OCI-LY3 (cell line): ENCODE measurements around the gene CD200.

Experiments used
- H2AFZ ChIP-seq: fragments of 200-600, 300-600 bp; shearing (Covaris generic); 2 replicates; pipeline ENCODE4 v1.6.0; 2014; ENCODE audit warnings: antibody characterized with exemption, low read depth, low read length
- H3K27ac ChIP-seq: fragments of 200-600, 300-600 bp; sonication (generic); 2 replicates; pipeline ENCODE4 v1.5.1; 2014; ENCODE audit warnings: mild to moderate bottlenecking, low read length, moderate library complexity, mixed read lengths
- H3K27me3 ChIP-seq: fragments of 200-600, 300-600 bp; sonication (generic); 2 replicates; pipeline ENCODE4 v1.6.1; 2014; ENCODE audit warnings: low read depth, low read length, mixed read lengths
- H3K36me3 ChIP-seq: fragments of 200-600, 300-600 bp; sonication (generic); replicated peaks from 2 replicates; pipeline ENCODE3; 2014; ENCODE audit warnings: low read depth, low read length, mixed read lengths
- H3K4me1 ChIP-seq: fragments of 300-600, 200-600 bp; sonication (generic); 2 replicates; pipeline ENCODE4 v1.6.1; 2014; ENCODE audit warnings: low read length, mixed read lengths
- H3K4me2 ChIP-seq: fragments of 200-600, 300-600 bp; sonication (generic); 2 replicates; pipeline ENCODE4 v1.6.1; 2014; ENCODE audit warnings: low read length, mixed read lengths
- H3K4me3 ChIP-seq: fragments of 300-600, 200-600 bp; sonication (generic); 2 replicates; pipeline ENCODE4 v1.5.1; 2014; ENCODE audit warnings: antibody characterized with exemption, mild to moderate bottlenecking, low read length, moderate library complexity
- H3K79me2 ChIP-seq: fragments of 300-600, 200-600 bp; shearing (Covaris generic); 2 replicates; pipeline ENCODE4 v1.6.1; 2014; ENCODE audit warnings: mild to moderate bottlenecking, low read length, mixed read lengths
- H3K9ac ChIP-seq: fragments of 300-600, 200-600 bp; shearing (Covaris generic); 2 replicates; pipeline ENCODE4 v1.6.0; 2014; ENCODE audit warnings: mild to moderate bottlenecking, low read length, moderate library complexity
- H3K9me3 ChIP-seq: fragments of 200-600, 300-600 bp; shearing (Covaris generic); 2 replicates; pipeline ENCODE4 v1.6.1; 2014; ENCODE audit warnings: low read length, mixed read lengths; ENCODE audit not compliant: insufficient read depth
- H4K20me1 ChIP-seq: fragments of 200-600, 300-600 bp; sonication (generic); 2 replicates; pipeline ENCODE4 v1.6.1; 2016; ENCODE audit warnings: low read length, mixed read lengths; ENCODE audit not compliant: insufficient read depth
- CTCF ChIP-seq: fragments of 200-600, 300-600 bp; sonication (generic); IDR thresholded peaks from 2 replicates; pipeline ENCODE4 v1.5.1; 2014; ENCODE audit warnings: antibody characterized with exemption, low read length, low read depth
- EZH2phosphoT487 ChIP-seq: fragments of 200-600 bp; shearing (Covaris generic); IDR thresholded peaks from 2 replicates; pipeline ENCODE4 v1.6.1; 2018; ENCODE audit warnings: antibody characterized with exemption, mixed run types, low read depth

The CD200 gene

DNA sequence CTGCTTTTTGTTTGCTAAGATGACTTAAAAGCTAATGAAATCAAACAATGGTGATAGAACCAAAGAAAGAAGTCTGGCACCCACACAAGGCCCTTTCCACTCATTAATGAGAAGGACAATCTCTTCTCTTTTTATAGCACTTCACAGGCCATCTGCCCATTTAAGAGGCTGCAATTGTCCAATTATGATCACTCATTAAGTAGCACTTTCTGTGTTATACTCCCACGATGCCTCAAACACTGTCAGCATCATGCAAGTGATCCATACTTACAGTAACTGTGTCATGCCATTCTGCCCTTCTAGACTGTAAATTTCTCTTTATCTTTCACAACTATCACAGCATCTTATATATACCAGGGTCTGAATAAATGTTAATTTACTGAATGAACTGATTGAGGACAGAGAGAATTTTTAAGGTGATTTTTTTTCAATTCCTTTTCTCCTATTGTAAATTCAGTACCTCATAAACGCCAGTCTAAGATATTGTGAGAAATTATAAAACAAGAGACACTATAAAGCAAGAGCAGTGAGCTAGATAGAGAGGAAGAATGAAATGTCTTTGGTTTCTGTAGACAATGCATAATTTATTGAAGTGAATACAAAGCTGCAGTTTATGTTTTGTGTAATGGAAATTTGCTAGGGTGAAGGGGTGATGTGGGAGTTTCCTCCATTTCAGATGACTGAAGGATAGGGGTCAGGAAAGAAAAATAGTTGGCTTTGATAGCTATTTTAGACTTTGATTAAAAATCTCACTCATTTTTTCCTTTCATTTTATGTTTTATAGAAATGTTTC is 17.3 kb downstream of the CD200 start:
- TF ChIP-seq CTCF (no peak), EZH2phosphoT487 (no peak)
- peaks cover 9% of the 10 kb centered on the region; the same call in 1 of the 2 replicates for H3K4me1 ChIP-seq
- no peaks in the 10 kb centered on the region for H3K27me3 ChIP-seq
- H3K79me2 ChIP-seq: no peaks in the 10 kb centered on the region
- H2AFZ ChIP-seq: no peak overlapping the region
- H3K4me2 ChIP-seq: no peak overlapping the region
- H3K9me3 ChIP-seq: no peaks in the 10 kb centered on the region
- no peaks in the 10 kb centered on the region for H3K36me3 ChIP-seq
- no peak overlapping the region for H3K27ac ChIP-seq
- H3K9ac ChIP-seq: no peak overlapping the region
- no peaks in the 10 kb centered on the region for H4K20me1 ChIP-seq
- H3K4me3 ChIP-seq: no peak overlapping the region

DNA sequence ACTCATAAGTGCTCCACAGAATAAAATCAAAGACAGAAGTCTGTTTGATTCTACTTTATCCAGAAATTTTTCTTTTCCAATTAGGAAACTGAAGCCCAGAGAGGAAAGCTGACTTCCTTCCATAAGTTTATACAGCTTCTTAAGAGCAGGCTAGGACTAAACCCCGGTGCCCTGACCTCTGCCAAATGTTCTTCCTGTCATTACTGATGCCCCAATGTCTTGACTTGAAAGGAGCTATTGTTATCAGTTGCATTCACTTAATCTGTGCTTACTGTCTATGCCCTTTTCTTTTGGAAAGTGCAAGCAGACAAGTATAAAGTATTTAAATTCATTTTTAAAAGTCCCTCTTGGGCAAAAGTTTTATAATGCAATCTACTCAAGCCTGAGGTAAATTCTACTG is 18.1 kb downstream of the CD200 start:
- no peak overlapping the region for H2AFZ ChIP-seq
- H4K20me1 ChIP-seq: no peaks in the 10 kb centered on the region
- no peak overlapping the region for H3K27ac ChIP-seq
- no peak overlapping the region for H3K4me2 ChIP-seq
- TF ChIP-seq CTCF (no peak), EZH2phosphoT487 (no peak)
- H3K27me3 ChIP-seq: no peaks in the 10 kb centered on the region
- no peak overlapping the region for H3K9ac ChIP-seq
- no peaks in the 10 kb centered on the region for H3K9me3 ChIP-seq
- H3K4me1 ChIP-seq: peaks cover 9% of the 10 kb centered on the region; the same call in 1 of the 2 replicates
- H3K79me2 ChIP-seq: no peaks in the 10 kb centered on the region
- H3K36me3 ChIP-seq: no peaks in the 10 kb centered on the region
- no peak overlapping the region for H3K4me3 ChIP-seq

- TF ChIP-seq EZH2phosphoT487 (no peak), CTCF (no peak)
- Histone ChIP-seq H3K4me2 (no peak overlapping the region), H3K4me1 (peaks cover 4% of the 10 kb centered on the region; the same call in 1 of the 2 replicates), H3K4me3 (no peak overlapping the region), H3K79me2 (no peaks in the 10 kb centered on the region), H3K36me3 (no peaks in the 10 kb centered on the region), H3K27ac (no peak overlapping the region), H4K20me1 (no peaks in the 10 kb centered on the region), H2AFZ (no peak overlapping the region), H3K9me3 (no peaks in the 10 kb centered on the region), H3K9ac (no peak overlapping the region), H3K27me3 (no peaks in the 10 kb centered on the region)
Measured at GRCh38 chr3:112351823-112352222, 18.9 kb downstream of the CD200 start.

GRCh38 chr3:112352720-112353119 is 19.8 kb downstream of the CD200 start:
- H3K36me3 ChIP-seq: no peaks in the 10 kb centered on the region
- no peaks in the 10 kb centered on the region for H3K9me3 ChIP-seq

More at GRCh38 chr3:112352720-112353119, 19.8 kb downstream of the CD200 start:
- Histone ChIP-seq H3K4me1 (no peaks in the 10 kb centered on the region), H3K79me2 (no peaks in the 10 kb centered on the region), H3K9ac (no peak overlapping the region), H4K20me1 (no peaks in the 10 kb centered on the region), H3K27me3 (no peaks in the 10 kb centered on the region), H2AFZ (no peak overlapping the region), H3K27ac (no peak overlapping the region), H3K4me3 (no peak overlapping the region), H3K4me2 (no peak overlapping the region)
- TF ChIP-seq EZH2phosphoT487 (no peak), CTCF (no peak)
